H4 (cell line): Measurements from ENCODE around the gene LIPJ. TPM values are rescaled to one million over a fixed set of nuclear protein-coding genes. Genes with fewer than 3 reads are reported as not detected.

ENCODE experiments used
- DNase-seq: peaks from one replicate; pipeline ENCODE4 v3.0.0-alpha.2; 2015; ENCODE audit warnings: low spot score
- total RNA-seq: library from RNA; depleted of rRNA; stranded (reverse); fragments of >200 nt; shearing (Covaris generic); gene quantifications from 2 replicates; pipeline ENCODE4 v1.2.3, GENCODE V29; 2014; rRNA removed

Gene LIPJ
- total RNA-seq, 1 experiment from 2014 or later, result not detected

DNA sequence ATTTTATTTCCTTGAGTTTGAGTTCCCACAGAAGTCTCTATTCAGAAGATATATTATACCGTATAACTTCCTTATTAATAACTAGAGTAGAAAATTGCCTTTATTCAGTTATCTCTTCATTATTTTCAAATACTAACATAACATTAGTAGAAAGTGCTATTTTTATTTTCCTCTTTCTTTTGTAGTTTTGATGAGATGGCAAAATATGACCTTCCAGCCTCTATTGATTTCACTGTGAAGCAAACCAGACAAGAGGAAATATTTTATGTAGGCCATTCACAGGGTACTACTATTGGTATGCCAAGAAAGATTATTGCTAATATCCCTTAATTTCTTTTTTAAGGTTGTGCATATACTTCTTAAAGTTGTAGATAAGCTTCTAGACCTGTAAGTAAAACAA lies 7.9 kb downstream of the LIPJ start:
- DNase-seq, result no peak

- DNase-seq, result no peak
These were observed 11.5 kb downstream of the LIPJ start for GRCh38 chr10:88598055-88598454.

GRCh38 chr10:88608052-88608732 lies 21.6 kb downstream of the LIPJ start:
- no peak for DNase-seq

- no peak for DNase-seq
These were observed 22.2 kb downstream of the LIPJ start for GRCh38 chr10:88608780-88609179.

- no peak for DNase-seq
These were observed 29.9 kb downstream of the LIPJ start for GRCh38 chr10:88616250-88616977.

GRCh38 chr10:88617772-88618300 lies 31.3 kb downstream of the LIPJ start:
- no peak for DNase-seq

GRCh38 chr10:88618496-88618895 lies 31.9 kb downstream of the LIPJ start:
- DNase-seq, result no peak

- DNase-seq, result no peak
These were observed 33.9 kb downstream of the LIPJ start for GRCh38 chr10:88620441-88620840.

- no peak for DNase-seq
These were observed 37.3 kb downstream of the LIPJ start for GRCh38 chr10:88623835-88624234.

GRCh38 chr10:88624840-88625239 lies 38.3 kb downstream of the LIPJ start:
- no peak for DNase-seq

DNA sequence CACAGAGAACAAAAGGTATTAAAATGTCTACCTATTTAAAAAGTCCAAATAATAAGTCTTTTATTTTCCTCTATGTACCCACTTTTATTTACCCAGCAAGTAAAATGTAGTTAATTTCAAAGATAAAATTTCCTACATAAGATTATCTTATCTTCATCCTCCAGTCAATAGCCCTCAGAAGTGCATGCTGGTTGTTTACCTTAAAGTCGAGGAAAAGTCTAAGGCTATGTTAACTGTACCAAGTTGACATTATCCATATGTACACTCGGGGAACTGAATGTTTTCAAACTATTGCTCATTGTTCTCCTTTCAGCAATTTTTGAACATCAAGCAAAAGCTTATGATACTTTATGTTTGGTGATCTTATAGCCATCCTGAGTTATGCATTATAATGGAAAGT lies 53.6 kb downstream of the LIPJ start:
- no peak for DNase-seq

DNA sequence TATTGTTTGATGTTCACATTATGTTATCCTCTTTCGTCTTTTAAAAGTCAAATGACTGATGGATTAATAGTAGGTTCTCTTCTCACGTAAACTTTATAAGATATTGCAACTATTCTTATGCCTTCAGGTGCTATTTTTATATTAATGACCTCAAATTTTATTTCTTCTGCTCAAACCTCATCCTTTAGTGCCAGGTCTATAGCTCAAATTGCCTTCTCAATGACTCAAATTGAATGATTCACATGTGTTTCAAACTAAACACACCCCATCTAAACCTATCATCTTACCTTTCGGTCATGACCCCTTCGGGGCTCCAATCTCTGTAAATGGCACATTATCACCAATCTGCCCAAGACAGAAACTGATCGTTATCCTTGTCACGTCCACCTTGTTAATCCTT lies 55.6 kb downstream of the LIPJ start:
- no peak for DNase-seq

GRCh38 chr10:88642963-88643362 lies 56.4 kb downstream of the LIPJ start:
- DNase-seq, result no peak

- no peak for DNase-seq
These were observed 60.6 kb downstream of the LIPJ start for GRCh38 chr10:88647061-88647615.

DNA sequence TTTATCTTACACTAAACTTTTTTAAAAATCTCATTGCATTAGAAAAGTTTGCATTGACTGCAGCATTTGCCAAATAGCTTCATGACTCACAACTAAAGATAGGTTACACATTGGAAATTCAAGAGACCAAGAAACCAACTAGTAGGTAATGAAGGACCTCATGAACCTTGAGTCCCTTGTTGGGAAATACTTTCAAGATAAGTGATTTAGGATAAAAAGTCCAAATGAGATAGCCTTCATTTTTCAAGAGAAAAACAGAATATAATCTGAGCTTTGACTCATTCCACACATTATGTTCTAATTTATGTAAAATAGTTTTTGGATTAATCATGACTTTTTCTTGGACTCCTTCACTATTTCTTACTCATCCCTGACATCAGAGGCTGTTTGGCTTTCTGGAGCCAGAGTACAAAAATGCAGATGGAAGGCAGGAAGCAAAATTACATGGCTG lies 64.6 kb downstream of the LIPJ start:
- DNase-seq, result peak; percentile 11

DNA sequence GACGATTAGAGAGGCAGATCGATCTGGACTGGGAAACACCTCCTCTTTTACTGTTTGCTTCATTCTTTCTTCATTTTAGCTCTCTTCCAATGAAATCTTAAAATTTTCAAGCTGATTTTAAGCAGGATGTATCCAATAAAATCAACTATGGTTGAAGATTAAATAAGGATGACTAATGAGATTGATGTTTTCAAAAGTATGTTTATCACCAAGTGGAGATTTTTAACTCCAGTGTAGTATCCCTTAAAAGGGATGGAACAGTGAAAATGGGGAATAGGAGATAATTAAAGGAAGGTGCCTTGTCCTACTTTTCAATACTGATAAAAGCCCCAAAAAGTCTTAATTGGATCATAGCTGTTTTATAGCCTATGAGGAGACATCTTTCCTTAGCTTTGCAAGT lies 66.1 kb downstream of the LIPJ start:
- no peak for DNase-seq

Other genes starting within 250 kb of the LIPJ start
- 0.18 and 0.35 TPM in 2 replicates for gene RNLS, start 3.4 kb upstream of the LIPJ start, total RNA-seq
- gene LIPF, start 77.7 kb downstream of the LIPJ start, total RNA-seq, result not detected in 2 replicates
- not detected in 2 replicates for gene LIPK, start 119.5 kb downstream of the LIPJ start, total RNA-seq
- gene LIPN, start 173.3 kb downstream of the LIPJ start, total RNA-seq, result not detected in 2 replicates
- gene LIPM, start 216.0 kb downstream of the LIPJ start, total RNA-seq, result not detected in 2 replicates